ENCODE measurements around the gene PNKD. TPM values are rescaled to one million over a fixed set of nuclear protein-coding genes. Genes with fewer than 3 reads are reported as not detected.
A peak's percentile ranks its signal among the peaks of the same experiment; 100 is the strongest.

The PNKD gene
- total RNA-seq, 2 donors from 2014 or later, result 103 to 119 TPM

GRCh38 chr2:218374795-218375194, 104.5 kb downstream of the PNKD start:
- intact Hi-C loops (cut with DNase I, micrococcal nuclease), result no loop called here
- DNase-seq (no peak), ATAC-seq (no peak)

GRCh38 chr2:218375212-218375611, 104.9 kb downstream of the PNKD start:
- ATAC-seq, result no peak
- intact Hi-C loops (cut with DNase I, micrococcal nuclease), result no loop called here
- no peak for DNase-seq

DNA sequence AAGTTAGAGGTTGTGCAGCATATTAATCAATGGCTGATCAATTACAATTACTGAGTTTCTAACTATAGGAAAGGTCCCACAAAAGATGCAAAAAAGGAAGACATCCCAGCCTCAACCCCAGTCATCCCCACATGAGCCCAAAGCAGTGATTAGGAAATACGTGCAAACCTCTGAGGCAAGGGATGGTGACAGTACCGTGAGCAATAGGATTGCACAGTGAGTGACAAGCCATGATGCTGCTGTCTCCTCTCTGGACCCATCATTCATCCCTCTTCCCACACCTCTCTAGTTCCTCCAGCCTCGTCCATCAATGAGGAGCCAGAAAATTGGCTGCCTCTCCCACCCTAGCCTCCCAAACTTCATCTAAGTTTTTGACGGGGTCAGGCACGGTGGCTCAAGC, 107.7 kb downstream of the PNKD start:
- ATAC-seq, result no peak
- no peak for DNase-seq
- intact Hi-C loops (cut with DNase I, micrococcal nuclease), result no loop called here

DNA sequence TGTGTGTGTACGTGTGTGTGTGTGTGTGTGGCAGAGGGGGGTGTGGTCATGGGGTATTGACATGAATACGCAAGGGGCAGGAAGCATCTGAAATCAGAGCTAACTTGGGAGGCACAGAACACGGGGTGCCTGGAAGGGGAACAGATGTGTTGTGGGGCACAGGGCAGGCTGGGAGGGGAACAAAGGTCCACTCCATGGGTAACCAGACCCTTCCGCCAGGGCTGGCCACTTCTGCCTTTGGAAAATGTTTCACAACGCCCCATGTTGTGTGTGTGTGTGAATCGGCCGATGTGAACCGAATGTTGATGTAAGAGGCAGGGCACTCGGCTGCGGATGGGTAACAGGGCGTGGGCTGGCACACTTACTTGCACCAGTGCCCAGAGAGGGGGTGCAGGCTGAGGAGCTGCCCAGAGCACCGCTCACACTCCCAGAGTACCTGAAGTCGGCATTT, 111.6 kb downstream of the PNKD start, which contains the start of gene SLC11A1:
TSS of gene SLC11A1 (plus strand) at position 358 of the 451 bp plus-strand sequence. CDS start 96 bp downstream, outside the sequence.
- peak in 1 of 2 donors; percentile 49 for DNase-seq
- intact Hi-C loops (cut with DNase I, micrococcal nuclease), result no loop called here
- peak; percentile 24 for ATAC-seq

DNA sequence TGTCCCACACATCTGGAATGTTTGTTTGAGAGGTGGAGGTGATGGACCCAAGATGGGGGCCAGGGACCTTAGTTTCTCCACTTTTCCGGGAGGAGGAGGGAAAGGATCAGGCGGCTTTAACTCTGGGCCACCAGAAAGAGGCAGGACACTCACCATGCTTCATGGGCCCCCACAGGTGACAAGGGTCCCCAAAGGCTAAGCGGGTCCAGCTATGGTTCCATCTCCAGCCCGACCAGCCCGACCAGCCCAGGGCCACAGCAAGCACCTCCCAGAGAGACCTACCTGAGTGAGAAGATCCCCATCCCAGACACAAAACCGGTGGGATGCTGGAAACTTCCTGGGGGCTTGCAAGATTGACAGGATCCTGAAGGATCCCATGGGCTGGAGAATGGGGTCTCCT, 112.5 kb downstream of the PNKD start:
- no peak for DNase-seq
- ATAC-seq, result no peak
- intact Hi-C loops (cut with DNase I, micrococcal nuclease), result no loop called here

DNA sequence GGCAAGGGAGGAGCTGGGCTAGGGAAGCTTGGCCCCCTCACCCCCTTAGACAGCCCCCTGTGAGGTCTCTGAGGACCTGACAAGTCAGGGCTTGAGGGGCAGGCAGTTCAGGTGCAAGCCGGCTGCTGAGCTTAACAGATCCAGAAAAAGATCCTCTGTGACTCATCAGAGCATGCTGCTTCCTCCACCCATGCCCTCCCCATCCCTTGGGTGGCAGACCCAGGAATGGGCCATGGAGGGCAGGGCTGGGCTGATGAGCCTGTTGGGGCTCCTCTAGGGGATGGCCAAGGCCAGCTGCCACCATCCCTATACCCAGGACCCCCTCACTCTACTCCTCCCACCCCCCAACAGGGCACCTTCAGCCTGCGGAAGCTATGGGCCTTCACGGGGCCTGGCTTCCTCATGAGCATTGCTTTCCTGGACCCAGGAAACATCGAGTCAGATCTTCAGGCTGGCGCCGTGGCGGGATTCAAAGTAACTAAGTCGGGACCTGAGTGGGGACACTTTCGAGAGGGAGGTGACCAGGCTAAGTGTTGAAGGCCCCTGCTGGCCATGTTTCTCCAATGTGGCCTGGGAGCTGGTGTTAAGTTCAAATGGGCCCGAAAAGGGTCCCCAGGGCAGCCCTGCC, 113.7 kb downstream of the PNKD start:
- intact Hi-C loops (cut with DNase I, micrococcal nuclease), result no loop called here

GRCh38 chr2:218384975-218385374, 114.7 kb downstream of the PNKD start:
- DNase-seq, result no peak
- intact Hi-C loops (cut with DNase I, micrococcal nuclease), result no loop called here
- no peak for ATAC-seq

More for the DNA sequence above, 113.7 kb downstream of the PNKD start:
- ATAC-seq (no peak), DNase-seq (no peak)

GRCh38 chr2:218386505-218387368, 116.4 kb downstream of the PNKD start:
- DNase-seq, result no peak
- no peak for ATAC-seq
- intact Hi-C loops (cut with DNase I, micrococcal nuclease), result no loop called here

- DNase-seq (peak; percentile 78 to 81), ATAC-seq (peak; percentile 88)
- intact Hi-C loops (cut with DNase I, micrococcal nuclease), result no loop called here
Observed at GRCh38 chr2:218387369-218388194, 117.3 kb downstream of the PNKD start.

DNA sequence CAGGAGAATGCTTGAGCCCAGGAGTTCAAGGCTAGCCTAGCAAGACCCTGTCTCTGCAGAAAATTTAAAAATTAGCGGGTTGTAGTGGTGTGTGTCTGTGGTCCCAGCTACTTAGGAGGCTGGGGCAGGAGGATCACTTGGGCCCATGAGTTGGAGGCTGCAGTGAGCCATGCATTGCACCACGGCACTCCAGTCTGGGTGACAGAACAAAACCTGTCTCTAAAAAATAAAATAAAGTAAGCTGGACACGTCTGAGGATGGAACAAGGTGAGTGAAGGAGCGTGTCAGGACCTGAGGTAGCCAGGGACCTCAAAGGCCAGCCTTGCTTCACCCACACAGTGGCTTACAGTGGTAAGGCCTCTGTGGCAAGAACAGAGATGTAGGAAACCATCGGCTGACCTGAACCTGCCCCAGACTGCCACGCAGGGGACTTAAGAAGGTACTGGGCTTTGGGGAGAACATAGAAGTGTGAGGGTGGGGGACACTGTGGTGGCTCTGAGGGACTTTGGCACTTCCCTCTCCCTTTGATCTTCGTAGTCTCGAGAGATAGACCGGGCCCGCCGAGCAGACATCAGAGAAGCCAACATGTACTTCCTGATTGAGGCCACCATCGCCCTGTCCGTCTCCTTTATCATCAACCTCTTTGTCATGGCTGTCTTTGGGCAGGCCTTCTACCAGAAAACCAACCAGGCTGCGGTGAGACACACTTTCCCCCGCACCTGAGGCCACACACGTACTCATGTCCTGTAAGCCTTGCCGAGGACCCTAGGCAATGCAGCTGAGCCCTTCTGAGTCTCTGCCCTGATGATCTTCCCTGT, 119.2 kb downstream of the PNKD start:
- no peak for ATAC-seq
- intact Hi-C loops (cut with DNase I, micrococcal nuclease), result no loop called here
- DNase-seq, result no peak

DNA sequence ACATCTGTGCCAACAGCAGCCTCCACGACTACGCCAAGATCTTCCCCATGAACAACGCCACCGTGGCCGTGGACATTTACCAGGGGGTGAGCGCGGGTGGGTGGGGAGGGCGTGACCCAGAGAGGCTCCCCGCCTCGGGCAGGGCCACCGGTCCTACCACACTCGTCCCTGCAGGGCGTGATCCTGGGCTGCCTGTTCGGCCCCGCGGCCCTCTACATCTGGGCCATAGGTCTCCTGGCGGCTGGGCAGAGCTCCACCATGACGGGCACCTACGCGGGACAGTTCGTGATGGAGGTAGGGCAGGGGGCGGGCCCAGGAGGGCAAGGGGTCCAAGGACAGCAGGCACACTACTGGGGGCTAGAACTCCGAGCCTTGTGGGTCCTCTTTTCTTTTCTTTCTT, 120.9 kb downstream of the PNKD start:
- DNase-seq (no peak), ATAC-seq (no peak)
- intact Hi-C loops (cut with DNase I, micrococcal nuclease), result no loop called here

GRCh38 chr2:218392459-218392858, 122.1 kb downstream of the PNKD start:
- DNase-seq (no peak), ATAC-seq (no peak)
- intact Hi-C loops (cut with DNase I, micrococcal nuclease), result no loop called here

DNA sequence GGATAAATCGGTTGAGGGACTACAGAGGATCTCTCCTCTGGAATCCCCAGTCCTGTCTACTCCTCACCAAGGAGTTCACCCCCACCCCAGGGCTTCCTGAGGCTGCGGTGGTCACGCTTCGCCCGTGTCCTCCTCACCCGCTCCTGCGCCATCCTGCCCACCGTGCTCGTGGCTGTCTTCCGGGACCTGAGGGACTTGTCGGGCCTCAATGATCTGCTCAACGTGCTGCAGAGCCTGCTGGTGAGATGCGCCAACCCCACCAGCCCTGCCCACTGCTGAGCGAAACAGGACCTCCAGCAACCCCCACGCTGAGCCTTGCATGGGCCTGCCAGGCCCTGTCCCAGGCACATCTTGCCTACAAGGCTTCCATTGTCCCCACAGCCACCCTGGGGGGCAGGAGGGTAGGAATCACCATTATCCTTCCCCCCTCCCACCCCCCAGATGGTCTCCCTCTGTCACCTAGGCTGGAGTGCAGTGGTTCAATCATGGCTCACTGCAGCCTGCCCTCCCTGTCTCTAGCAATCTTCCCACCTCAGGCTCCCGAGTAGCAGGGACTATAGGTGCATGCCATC, 122.7 kb downstream of the PNKD start:
- ATAC-seq (no peak), DNase-seq (no peak)
- intact Hi-C loops (cut with DNase I, micrococcal nuclease), result no loop called here

- intact Hi-C loops (cut with DNase I, micrococcal nuclease), result no loop called here
- DNase-seq (peak in 1 of 2 donors; percentile 68), ATAC-seq (no peak)
Observed at GRCh38 chr2:218393750-218394290, 123.5 kb downstream of the PNKD start.

- ATAC-seq (no peak), DNase-seq (peak; percentile 32 to 49)
- intact Hi-C loops (cut with DNase I, micrococcal nuclease), result loop anchor here in 1 of 2 donors (5.0 kb wide), 1 partner anchor 92 kb away; no protein-coding TSS in a partner anchor
Observed at GRCh38 chr2:218394298-218395089, 124.2 kb downstream of the PNKD start.

GRCh38 chr2:218395090-218395444, 124.7 kb downstream of the PNKD start:
- DNase-seq (no peak), ATAC-seq (no peak)
- intact Hi-C loops (cut with DNase I, micrococcal nuclease), result loop anchor here in 1 of 2 donors (5.0 kb wide), 1 partner anchor 93 kb away; no protein-coding TSS in a partner anchor

- DNase-seq, result peak; percentile 61 to 68
- intact Hi-C loops (cut with DNase I, micrococcal nuclease), result loop anchor here in 1 of 2 donors (5.0 kb wide), 1 partner anchor 93 kb away; no protein-coding TSS in a partner anchor
- ATAC-seq, result no peak
Observed at GRCh38 chr2:218395456-218395825, 125.1 kb downstream of the PNKD start.

Measured in left colon (tissue), 2 donors.